HepG2 (cell line): ENCODE measurements around the gene GSTA5. TPM values are rescaled to one million over a fixed set of nuclear protein-coding genes. Genes with fewer than 3 reads are reported as not detected.

Source experiments
- ATAC-seq: fragments of 200-7000 bp; cut with Tn5 transposase; 3 replicates; pipeline ENCODE4 v1.9.1; 2020; ENCODE audit warnings: mild to moderate bottlenecking, moderate library complexity
- BruUV-seq: library from RNA; stranded (reverse); fragments of 400-500 nt; replicated peaks from 2 replicates; lab custom pipeline; 2021; lab: Mats Ljungman, UMichigan
- CTCF ChIA-PET: fragments of 300-600 bp; formaldehyde crosslinking; extraction: SDS; loops from one replicate; lab custom pipeline; 2021; ENCODE audit warnings: low total read pairs, inconsistent platforms, low intra/inter-chr PET ratio; lab: Yijun Ruan, JAX
- POLR2A ChIA-PET: fragments of 350-600 bp; sonication (Branson Sonifier 250); formaldehyde crosslinking; loops from one replicate; lab custom pipeline; 2020; ENCODE audit warnings: antibody characterized with exemption, inconsistent platforms; lab: Yijun Ruan, JAX
- DNase-seq: peaks from one replicate; pipeline ENCODE4 v3.0.0-alpha.2; 2015; ENCODE audit warnings: low spot score
- FAIRE-seq: peaks from 3 replicates; lab custom pipeline; 2011; peaks lifted over from hg19 to GRCh38; lab: Jason Lieb, UNC
- H2AFZ ChIP-seq: one replicate; pipeline ENCODE4 v1.6.1; 2011; ENCODE audit warnings: low read length, inconsistent platforms
- H3K27ac ChIP-seq: fragments of 300-600 bp; 3 replicates; pipeline ENCODE4 v1.8.0; 2011; ENCODE audit warnings: mixed run types, mild to moderate bottlenecking, mixed read lengths, low read length, inconsistent platforms; ENCODE audit not compliant: insufficient read depth; ENCODE audit errors: extremely low read length
- H3K27me3 ChIP-seq, 2 experiments: fragments of 200-600 bp in 1 of 2; 2 replicates in 1 of 2; 3 replicates in 1 of 2; pipeline versions ENCODE4 v1.6.0 to v1.8.0; 2011; ENCODE audit warnings: low read length in 2 of 2, mild to moderate bottlenecking in 2 of 2, moderate library complexity in 2 of 2, inconsistent platforms in 1 of 2; ENCODE audit not compliant: insufficient read depth in 2 of 2, control insufficient read depth in 1 of 2
- H3K36me3 ChIP-seq, 2 experiments: fragments of 200-600 bp in 1 of 2; replicated peaks in 1 of 2; 2 replicates in 1 of 2; 3 replicates in 1 of 2; pipeline versions ENCODE4 v1.5.1 to v1.8.0; 2011; ENCODE audit warnings: low read length in 2 of 2, inconsistent platforms in 1 of 2; ENCODE audit not compliant: insufficient read depth in 2 of 2, control insufficient read depth in 1 of 2
- H3K4me1 ChIP-seq: 2 replicates; pipeline ENCODE4 v1.5.1; 2012; ENCODE audit warnings: low read length, inconsistent platforms; ENCODE audit not compliant: insufficient read depth
- H3K4me2 ChIP-seq: 2 replicates; pipeline ENCODE4 v1.6.0; 2011; ENCODE audit warnings: low read depth, low read length, inconsistent platforms
- H3K4me3 ChIP-seq, 3 experiments: fragments of 200-600 bp in 1 of 3; sonication (generic), shearing (Covaris generic) in 1 of 3; replicated peaks in 1 of 3; 2 replicates each; pipeline ENCODE4 v1.5.1; 2011 to 2016; ENCODE audit warnings: low read length in 3 of 3, inconsistent platforms in 2 of 3, low read depth in 2 of 3, mild to moderate bottlenecking in 2 of 3, control low read depth in 1 of 3, mixed read lengths in 1 of 3; ENCODE audit not compliant: insufficient read depth in 1 of 3
- H3K79me2 ChIP-seq: one replicate; pipeline ENCODE4 v1.6.1; 2011; ENCODE audit warnings: low read length, inconsistent platforms; ENCODE audit not compliant: insufficient read depth
- H3K9ac ChIP-seq: 2 replicates; pipeline ENCODE4 v1.6.0; 2011; ENCODE audit warnings: mild to moderate bottlenecking, low read depth, low read length, inconsistent platforms; ENCODE audit not compliant: insufficient read depth
- H3K9me3 ChIP-seq: 2 replicates; pipeline ENCODE4 v1.5.1; 2012; ENCODE audit warnings: mild to moderate bottlenecking, low read length
- H4K20me1 ChIP-seq: 2 replicates; pipeline ENCODE4 v1.6.0; 2011; ENCODE audit warnings: inconsistent platforms, mild to moderate bottlenecking, low read length, moderate library complexity; ENCODE audit not compliant: insufficient read depth
- GATAD1 ChIP-seq: IDR thresholded peaks from 2 replicates; pipeline ENCODE4 v1.6.1; 2016; ENCODE audit warnings: missing genetic modification reagents, missing compliant biosample characterization
- HOXA5 ChIP-seq: sonication (generic); formaldehyde crosslinking; IDR thresholded peaks from 2 replicates; pipeline ENCODE4 v1.4.0; 2020; ENCODE audit warnings: missing genetic modification reagents
- KLF9 ChIP-seq: IDR thresholded peaks from 2 replicates; pipeline ENCODE4 v1.6.1; 2016; ENCODE audit warnings: low read depth
- LCORL ChIP-seq, 2 experiments: fragments of 450-650 bp in 1 of 2; sonication (generic) in 1 of 2; formaldehyde crosslinking in 1 of 2; IDR thresholded peaks; 2 replicates each; pipeline versions ENCODE4 v1.5.0 to v1.6.1; 2017 to 2020; ENCODE audit warnings: antibody characterized with exemption in 1 of 2, missing genetic modification reagents in 1 of 2
- PRPF4 ChIP-seq: fragments of 200-400 bp; formaldehyde crosslinking; IDR thresholded peaks from 2 replicates; pipeline ENCODE4 v1.6.1; 2016; ENCODE audit warnings: low read length, low read depth; ENCODE audit not compliant: poor library complexity, severe bottlenecking
- RNF2 ChIP-seq: fragments of 450-650 bp; conservative IDR thresholded peaks from 2 replicates; pipeline ENCODE4 v1.6.1; 2016; ENCODE audit warnings: low read depth
- ZFP62 ChIP-seq: sonication (generic); formaldehyde crosslinking; IDR thresholded peaks from 2 replicates; pipeline ENCODE4 v1.4.0; 2020; ENCODE audit warnings: missing genetic modification reagents
- ZNF256 ChIP-seq: sonication (generic); formaldehyde crosslinking; conservative IDR thresholded peaks from 2 replicates; pipeline ENCODE4 v1.4.0; 2020; ENCODE audit warnings: missing genetic modification reagents
- ZNF281 ChIP-seq: sonication (generic); formaldehyde crosslinking; IDR thresholded peaks from 2 replicates; pipeline ENCODE4 v1.4.0; 2020; ENCODE audit warnings: missing genetic modification reagents, borderline replicate concordance
- ZNF383 ChIP-seq: sonication (generic); formaldehyde crosslinking; IDR thresholded peaks from 2 replicates; pipeline ENCODE4 v1.4.0; 2020; ENCODE audit warnings: missing genetic modification reagents, mild to moderate bottlenecking, borderline replicate concordance
- ZNF451 ChIP-seq: sonication (generic); formaldehyde crosslinking; IDR thresholded peaks from 2 replicates; pipeline ENCODE4 v1.5.0; 2020; ENCODE audit warnings: mild to moderate bottlenecking, missing genetic modification reagents
- ZNF850 ChIP-seq: sonication (generic); formaldehyde crosslinking; conservative IDR thresholded peaks from 2 replicates; pipeline ENCODE4 v1.9.0; 2021; ENCODE audit warnings: mild to moderate bottlenecking, missing genetic modification reagents
- WGBS: methylation state at CpG from one replicate; pipeline ENCODE4 v1.1.6; 2017; ENCODE audit warnings: low lambda C conversion rate; 5-methylcytosine and 5-hydroxymethylcytosine counted together
- in situ Hi-C: cut with HindIII; loops from 2 replicates; pipeline ENCODE4 v1.10.0; 2017; ENCODE audit warnings: low pct_unique_long_range_greater_than_20kb; ENCODE audit not compliant: extremely low pct_ligation_motif_present
- intact Hi-C: fragments of 100-400 bp; cut with micrococcal nuclease; formaldehyde crosslinking; loops from one replicate; pipeline ENCODE4 v1.10.0; 2022; ENCODE audit not compliant: unreplicated experiment
- polyA plus RNA-seq, 8 experiments: library from polyadenylated mRNA; depleted of rRNA in 3 of 8; stranded (reverse) in 7 of 8; unstranded in 1 of 8; fragments of >200 nt; fragmentation: Illumina TruSeq in 4 of 8; extraction: Trizol in 4 of 8; gene quantifications; 2 replicates each; pipeline versions ENCODE4 v1.2.1 to v1.2.3, GENCODE V29; 2011 to 2016; ENCODE audit warnings: low read depth in 4 of 8, missing spikeins in 1 of 8, mixed read lengths in 1 of 8; ENCODE audit not compliant: insufficient read depth in 1 of 8
- total RNA-seq, 5 experiments: library from RNA; depleted of rRNA; stranded (reverse); fragments of >200 nt; fragmentation: Illumina TruSeq; extraction: Trizol; gene quantifications; 2 replicates each; pipeline ENCODE4 v1.2.3, GENCODE V29; 2016; ENCODE audit warnings: low read depth in 1 of 5
- TF ChIP-seq, protein P1 (sequence below): sonication (generic); formaldehyde crosslinking; conservative IDR thresholded peaks from 2 replicates; pipeline ENCODE4 v1.8.0; 2022; ENCODE audit warnings: missing genetic modification reagents
- TF ChIP-seq, protein P2 (sequence below): sonication (generic); formaldehyde crosslinking; IDR thresholded peaks from 2 replicates; pipeline ENCODE4 v1.4.0; 2020; ENCODE audit warnings: mild to moderate bottlenecking, missing genetic modification reagents
- TF ChIP-seq, protein P3 (sequence below): IDR thresholded peaks from 2 replicates; pipeline ENCODE4 v1.6.1; 2016; ENCODE audit warnings: missing compliant biosample characterization, missing genetic modification reagents, borderline replicate concordance

GSTA5 gene
- total and polyA plus RNA-seq, 2 of the 13 experiments (the other 11 are each of a cell fraction or from before 2014, with no cell fraction given), result not detected

GRCh38 chr6:52843605-52844004 lies 3.0 kb upstream of the GSTA5 start (continued):
- TF ChIP-seq, protein P1, sequence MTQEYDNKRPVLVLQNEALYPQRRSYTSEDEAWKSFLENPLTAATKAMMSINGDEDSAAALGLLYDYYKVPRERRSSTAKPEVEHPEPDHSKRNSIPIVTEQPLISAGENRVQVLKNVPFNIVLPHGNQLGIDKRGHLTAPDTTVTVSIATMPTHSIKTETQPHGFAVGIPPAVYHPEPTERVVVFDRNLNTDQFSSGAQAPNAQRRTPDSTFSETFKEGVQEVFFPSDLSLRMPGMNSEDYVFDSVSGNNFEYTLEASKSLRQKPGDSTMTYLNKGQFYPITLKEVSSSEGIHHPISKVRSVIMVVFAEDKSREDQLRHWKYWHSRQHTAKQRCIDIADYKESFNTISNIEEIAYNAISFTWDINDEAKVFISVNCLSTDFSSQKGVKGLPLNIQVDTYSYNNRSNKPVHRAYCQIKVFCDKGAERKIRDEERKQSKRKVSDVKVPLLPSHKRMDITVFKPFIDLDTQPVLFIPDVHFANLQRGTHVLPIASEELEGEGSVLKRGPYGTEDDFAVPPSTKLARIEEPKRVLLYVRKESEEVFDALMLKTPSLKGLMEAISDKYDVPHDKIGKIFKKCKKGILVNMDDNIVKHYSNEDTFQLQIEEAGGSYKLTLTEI (CRISPR knock-in tag), result no peak
- TF ChIP-seq ZNF256 (CRISPR knock-in tag), result no peak

- POLR2A ChIA-PET, result no interaction called here
- TF ChIP-seq LCORL (IDR thresholded peaks at IDR 0.05) (no peak), LCORL (CRISPR knock-in tag; IDR thresholded peaks at IDR 0.05) (no peak; the same call in 1 of the 2 replicates), KLF9 (no peak), ZNF451 (CRISPR knock-in tag) (no peak), PRPF4 (no peak), ZNF383 (no peak), RNF2 (no peak), HOXA5 (CRISPR knock-in tag) (no peak), GATAD1 (CRISPR knock-in tag) (no peak), ZNF281 (peak; percentile 15; the same call in 1 of the 2 replicates), ZFP62 (CRISPR knock-in tag) (no peak), ZNF850 (CRISPR knock-in tag) (no peak)
- TF ChIP-seq, protein P2, sequence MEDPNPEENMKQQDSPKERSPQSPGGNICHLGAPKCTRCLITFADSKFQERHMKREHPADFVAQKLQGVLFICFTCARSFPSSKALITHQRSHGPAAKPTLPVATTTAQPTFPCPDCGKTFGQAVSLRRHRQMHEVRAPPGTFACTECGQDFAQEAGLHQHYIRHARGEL (CRISPR knock-in tag), result no peak
- TF ChIP-seq, protein P3, sequence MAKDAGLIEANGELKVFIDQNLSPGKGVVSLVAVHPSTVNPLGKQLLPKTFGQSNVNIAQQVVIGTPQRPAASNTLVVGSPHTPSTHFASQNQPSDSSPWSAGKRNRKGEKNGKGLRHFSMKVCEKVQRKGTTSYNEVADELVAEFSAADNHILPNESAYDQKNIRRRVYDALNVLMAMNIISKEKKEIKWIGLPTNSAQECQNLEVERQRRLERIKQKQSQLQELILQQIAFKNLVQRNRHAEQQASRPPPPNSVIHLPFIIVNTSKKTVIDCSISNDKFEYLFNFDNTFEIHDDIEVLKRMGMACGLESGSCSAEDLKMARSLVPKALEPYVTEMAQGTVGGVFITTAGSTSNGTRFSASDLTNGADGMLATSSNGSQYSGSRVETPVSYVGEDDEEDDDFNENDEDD (CRISPR knock-in tag), result peak; percentile 52; the same call in 1 of the 2 replicates
Measured at GRCh38 chr6:52839124-52840055, 1.2 kb downstream of the GSTA5 start.

More at GRCh38 chr6:52839124-52840055, 1.2 kb downstream of the GSTA5 start:
- BruUV-seq, result no TSS peak
- 8% methylated on average over 18 of the region's 20 CpGs for WGBS
- no peaks in the 10 kb centered on the region for H3K9me3 ChIP-seq
- H3K4me2 ChIP-seq, result peak overlapping the region; percentile 97
- no peaks in the 10 kb centered on the region for H3K79me2 ChIP-seq
- H3K4me1 ChIP-seq, result peaks cover 6% of the 10 kb centered on the region; the same call in 1 of the 2 replicates
- peak; percentile 82 for FAIRE-seq
- no peaks in the 10 kb centered on the region for H4K20me1 ChIP-seq
- H3K4me3 ChIP-seq, result peak overlapping the region; percentile 30 to 71 (median 56); a peak in 5 of 6 replicates
- H2AFZ ChIP-seq, result peak overlapping the region; percentile 94
- H3K27me3 ChIP-seq, result 0 out of 5 replicates have a peak, but pooled peaks cover 0 to 1% of the 10 kb centered on the region in 2 experiments
- no peaks in the 10 kb centered on the region for H3K36me3 ChIP-seq
- intact Hi-C loops, result loop anchor here (1.0 kb wide), 2 partner anchors 115 to 645 kb away; no protein-coding TSS in a partner anchor
- peak overlapping the region; percentile 36; the same call in 1 of the 2 replicates for H3K9ac ChIP-seq
- ATAC-seq, result peak; percentile 98
- CTCF ChIA-PET, result interaction anchor here (0.7 to 1.9 kb wide), 4 partner anchors 24 to 645 kb away, joined by 4 to 16 read pairs (median 6); no protein-coding TSS in a partner anchor
- in situ Hi-C loops, result no loop called here
- DNase-seq, result peak; percentile 79
- no peak overlapping the region for H3K27ac ChIP-seq
